Uterus (tissue), 2 donors: ENCODE results near the gene RNF121.

Experiments
- POLR2A ChIP-seq, 2 donors: fragments of 450-650 bp; IDR thresholded peaks; one replicate each; pipeline ENCODE4 v1.6.1; 2016; ENCODE audit warnings: antibody characterized with exemption in 2 of 2, mild to moderate bottlenecking in 1 of 2, moderate library complexity in 1 of 2
- TF ChIP-seq, protein P1 (sequence below), 4 experiments: fragments of 200-600 bp in 2 of 4; fragments of 450-650 bp in 2 of 4; sonication (generic) in 2 of 4; IDR thresholded peaks; one replicate each; pipeline ENCODE4 v1.5.1; 2016 to 2019; ENCODE audit warnings: antibody characterized with exemption in 4 of 4, mild to moderate bottlenecking in 2 of 4, moderate library complexity in 1 of 4

DNA sequence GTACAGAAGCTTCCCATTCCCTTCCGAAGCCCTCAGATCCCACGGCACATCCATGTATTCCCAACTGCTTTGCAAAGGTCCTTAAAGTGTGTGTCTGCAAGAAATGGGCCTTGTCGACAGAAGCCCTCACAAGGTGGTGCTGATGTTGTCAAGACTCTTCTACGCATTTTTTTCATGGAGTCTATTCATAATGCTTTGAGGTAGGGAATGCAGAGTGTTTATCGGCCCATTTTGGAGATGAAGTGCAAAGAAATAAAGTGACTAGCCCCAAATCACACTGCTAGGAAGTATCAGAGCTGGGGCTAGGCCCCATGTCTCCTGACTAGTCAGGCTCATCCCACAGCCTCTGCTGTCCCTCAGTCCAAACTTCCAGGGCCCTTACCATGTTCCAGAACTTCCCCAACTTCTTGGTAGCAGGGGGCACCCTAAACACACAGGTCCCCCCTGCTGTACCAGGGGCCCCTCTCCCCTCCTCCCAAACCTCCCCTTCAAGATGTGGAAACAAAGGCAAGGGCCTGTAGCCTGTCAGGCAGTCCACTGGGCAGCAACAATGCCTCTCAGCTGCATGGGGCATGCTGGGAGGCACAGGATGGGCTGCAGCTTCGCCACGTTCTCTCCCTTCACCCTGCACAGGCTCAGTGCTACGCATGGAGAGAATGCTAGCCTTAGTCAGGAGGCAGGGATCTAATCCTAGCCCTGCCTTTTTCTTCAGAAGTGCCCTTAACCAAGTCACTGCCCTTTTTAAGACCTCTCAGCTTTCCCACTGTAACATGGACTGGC, 77.7 kb downstream of the RNF121 start:
- TF ChIP-seq, protein P1, sequence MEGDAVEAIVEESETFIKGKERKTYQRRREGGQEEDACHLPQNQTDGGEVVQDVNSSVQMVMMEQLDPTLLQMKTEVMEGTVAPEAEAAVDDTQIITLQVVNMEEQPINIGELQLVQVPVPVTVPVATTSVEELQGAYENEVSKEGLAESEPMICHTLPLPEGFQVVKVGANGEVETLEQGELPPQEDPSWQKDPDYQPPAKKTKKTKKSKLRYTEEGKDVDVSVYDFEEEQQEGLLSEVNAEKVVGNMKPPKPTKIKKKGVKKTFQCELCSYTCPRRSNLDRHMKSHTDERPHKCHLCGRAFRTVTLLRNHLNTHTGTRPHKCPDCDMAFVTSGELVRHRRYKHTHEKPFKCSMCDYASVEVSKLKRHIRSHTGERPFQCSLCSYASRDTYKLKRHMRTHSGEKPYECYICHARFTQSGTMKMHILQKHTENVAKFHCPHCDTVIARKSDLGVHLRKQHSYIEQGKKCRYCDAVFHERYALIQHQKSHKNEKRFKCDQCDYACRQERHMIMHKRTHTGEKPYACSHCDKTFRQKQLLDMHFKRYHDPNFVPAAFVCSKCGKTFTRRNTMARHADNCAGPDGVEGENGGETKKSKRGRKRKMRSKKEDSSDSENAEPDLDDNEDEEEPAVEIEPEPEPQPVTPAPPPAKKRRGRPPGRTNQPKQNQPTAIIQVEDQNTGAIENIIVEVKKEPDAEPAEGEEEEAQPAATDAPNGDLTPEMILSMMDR (IDR thresholded peaks at IDR 0.05), result no peak
- no peak for TF ChIP-seq POLR2A (IDR thresholded peaks at IDR 0.05)
